HEK293T (cell line): ENCODE measurements around the gene ZNF358.

Experiments used
- ARNT ChIP-seq: fragments of 450-650 bp; IDR thresholded peaks from 2 replicates; pipeline ENCODE4 v1.6.1; 2017; ENCODE audit warnings: mild to moderate bottlenecking
- FOXA1 ChIP-seq: fragments of 450-650 bp; IDR thresholded peaks from 2 replicates; pipeline ENCODE4 v1.6.1; 2016; ENCODE audit warnings: mild to moderate bottlenecking
- NFRKB ChIP-seq: fragments of 450-650 bp; IDR thresholded peaks from 2 replicates; pipeline ENCODE4 v1.6.1; 2016; ENCODE audit warnings: mild to moderate bottlenecking, moderate library complexity
- PKNOX1 ChIP-seq: fragments of 450-650 bp; IDR thresholded peaks from 2 replicates; pipeline ENCODE4 v1.6.1; 2016
- SUZ12 ChIP-seq: fragments of 450-650 bp; IDR thresholded peaks from 2 replicates; pipeline ENCODE4 v1.6.1; 2016; ENCODE audit warnings: mild to moderate bottlenecking

GRCh38 chr19:7542556-7543348, 26.8 kb downstream of the ZNF358 start:
- TF ChIP-seq ARNT (no peak), NFRKB (no peak), SUZ12 (no peak), FOXA1 (no peak), PKNOX1 (no peak)
